Liver (tissue), 9 donors: ENCODE data around the gene EML4. TPM values are rescaled to one million over a fixed set of nuclear protein-coding genes. Genes with fewer than 3 reads are reported as not detected.
A peak's percentile ranks its signal among the peaks of the same experiment; 100 is the strongest.

ENCODE experiments used
- DNase-seq: peaks from one replicate; pipeline ENCODE4 v3.0.0-alpha.2; 2017; ENCODE audit warnings: low spot score
- H3K27ac ChIP-seq, 2 donors: one replicate each; pipeline ENCODE4 v1.7.0; 2013; ENCODE audit warnings: inconsistent platforms in 2 of 2, low read length in 2 of 2, control low read depth in 1 of 2, low read depth in 1 of 2, mild to moderate bottlenecking in 1 of 2
- H3K27me3 ChIP-seq, 4 donors: one replicate each; pipeline versions ENCODE4 v1.6.1 to v1.7.0; 2013; ENCODE audit warnings: low read length in 3 of 4, inconsistent platforms in 1 of 4, mild to moderate bottlenecking in 1 of 4, moderate library complexity in 1 of 4; ENCODE audit not compliant: control insufficient read depth in 4 of 4, insufficient read depth in 4 of 4
- H3K36me3 ChIP-seq, 4 donors: one replicate each; pipeline versions ENCODE4 v1.6.1 to v1.7.0; 2013; ENCODE audit warnings: low read length in 3 of 4, mild to moderate bottlenecking in 3 of 4, low read depth in 1 of 4, moderate library complexity in 1 of 4; ENCODE audit not compliant: control insufficient read depth in 4 of 4, insufficient read depth in 3 of 4
- H3K4me1 ChIP-seq, 4 donors: one replicate each; pipeline versions ENCODE4 v1.6.1 to v1.7.0; 2013; ENCODE audit warnings: low read length in 3 of 4, mild to moderate bottlenecking in 3 of 4, moderate library complexity in 1 of 4; ENCODE audit not compliant: control insufficient read depth in 4 of 4, insufficient read depth in 4 of 4
- H3K4me3 ChIP-seq, 3 donors: one replicate each; pipeline versions ENCODE4 v1.6.1 to v1.7.0; 2013; ENCODE audit warnings: low read length in 3 of 3, control low read depth in 1 of 3, low read depth in 1 of 3, mild to moderate bottlenecking in 1 of 3
- H3K9ac ChIP-seq, 2 donors: one replicate each; pipeline ENCODE4 v1.7.0; 2013; ENCODE audit warnings: low read length in 2 of 2, mild to moderate bottlenecking in 2 of 2, moderate library complexity in 2 of 2, control low read depth in 1 of 2, low read depth in 1 of 2
- H3K9me3 ChIP-seq, 4 donors: one replicate each; pipeline versions ENCODE4 v1.6.1 to v1.7.0; 2013; ENCODE audit warnings: low read length in 3 of 4; ENCODE audit not compliant: control insufficient read depth in 4 of 4
- EGR1 ChIP-seq, 2 donors: IDR thresholded peaks; 2 replicates each; pipeline ENCODE4 v1.6.1; 2016 to 2018; ENCODE audit warnings: antibody characterized with exemption in 2 of 2, low read depth in 2 of 2
- FOXA1 ChIP-seq: IDR thresholded peaks from 2 replicates; pipeline ENCODE4 v1.6.1; 2016; ENCODE audit warnings: antibody characterized with exemption
- FOXA2 ChIP-seq: IDR thresholded peaks from 2 replicates; pipeline ENCODE4 v1.6.1; 2016; ENCODE audit warnings: antibody characterized with exemption
- GABPA ChIP-seq, 2 donors: IDR thresholded peaks in 1 of 2; conservative IDR thresholded peaks in 1 of 2; 2 replicates each; pipeline ENCODE4 v1.6.1; 2016; ENCODE audit warnings: antibody characterized with exemption in 2 of 2, mild to moderate bottlenecking in 1 of 2, moderate library complexity in 1 of 2
- HNF4A ChIP-seq, 2 donors: conservative IDR thresholded peaks; 2 replicates each; pipeline ENCODE4 v1.6.1; 2016; ENCODE audit warnings: antibody characterized with exemption in 2 of 2, mild to moderate bottlenecking in 2 of 2
- HNF4G ChIP-seq: IDR thresholded peaks from 2 replicates; pipeline ENCODE4 v1.6.1; 2016; ENCODE audit warnings: antibody characterized with exemption
- JUND ChIP-seq, 2 donors: IDR thresholded peaks; 2 replicates each; pipeline ENCODE4 v1.6.1; 2016; ENCODE audit warnings: antibody characterized with exemption in 2 of 2
- NR2F2 ChIP-seq: IDR thresholded peaks from 2 replicates; pipeline ENCODE4 v1.6.1; 2016; ENCODE audit warnings: antibody characterized with exemption
- RAD21 ChIP-seq, 2 donors: IDR thresholded peaks; 2 replicates each; pipeline ENCODE4 v1.6.1; 2016; ENCODE audit warnings: antibody characterized with exemption in 2 of 2, mild to moderate bottlenecking in 2 of 2
- RXRA ChIP-seq, 2 donors: IDR thresholded peaks; 2 replicates each; pipeline ENCODE4 v1.6.1; 2017 to 2018; ENCODE audit warnings: antibody characterized with exemption in 2 of 2, mild to moderate bottlenecking in 1 of 2
- SP1 ChIP-seq: IDR thresholded peaks from 2 replicates; pipeline ENCODE4 v1.6.1; 2018; ENCODE audit warnings: antibody characterized with exemption, mild to moderate bottlenecking
- TAF1 ChIP-seq: conservative IDR thresholded peaks from 2 replicates; pipeline ENCODE4 v1.6.1; 2016; ENCODE audit warnings: antibody characterized with exemption, mild to moderate bottlenecking
- YY1 ChIP-seq: IDR thresholded peaks from 2 replicates; pipeline ENCODE4 v1.6.1; 2016; ENCODE audit warnings: antibody characterized with exemption, mild to moderate bottlenecking
- WGBS: extraction: QIAGEN DNeasy Blood & Tissue Kit; methylation state at CpG from one replicate; pipeline ENCODE4 v1.1.7; 2013; 5-methylcytosine and 5-hydroxymethylcytosine counted together
- polyA plus RNA-seq, 2 donors: library from polyadenylated mRNA; stranded (reverse) in 1 of 2; unstranded in 1 of 2; fragments of 200-250 nt in 1 of 2; fragments of >200 nt in 1 of 2; fragmentation: Nextera tagmentation in 1 of 2; extraction: Ambion mirVana in 1 of 2; gene quantifications; one replicate each; pipeline versions ENCODE4 v1.2.1 to v1.2.3, GENCODE V29; 2013 to 2015
- total RNA-seq, 2 donors: library from RNA; depleted of rRNA; stranded (reverse); fragments of >200 nt; gene quantifications; one replicate each; pipeline ENCODE4 v1.2.3, GENCODE V29; 2014
- TF ChIP-seq, protein P1 (sequence below): IDR thresholded peaks from 2 replicates; pipeline ENCODE4 v1.6.1; 2016; ENCODE audit warnings: antibody characterized with exemption
- TF ChIP-seq, protein P2 (sequence below): IDR thresholded peaks from 2 replicates; pipeline ENCODE4 v1.6.1; 2016; ENCODE audit warnings: antibody characterized with exemption, mild to moderate bottlenecking
- TF ChIP-seq, protein P3 (sequence below): IDR thresholded peaks from 2 replicates; pipeline ENCODE4 v1.6.1; 2016; ENCODE audit warnings: antibody characterized with exemption
- TF ChIP-seq, protein P4 (sequence below): fragments of 150-350 bp; IDR thresholded peaks from 2 replicates; pipeline ENCODE4 v1.5.1; 2017; ENCODE audit warnings: improper control_type of control experiment, low read depth, low read length; ENCODE audit not compliant: missing input control
- TF ChIP-seq, protein P5 (sequence below): IDR thresholded peaks from 2 replicates; pipeline ENCODE4 v1.6.1; 2016; ENCODE audit warnings: antibody characterized with exemption
- donor health status: healthy.
- donor health status: healthy.
- donor health status: healthy.
- donor health status: healthy.
- donor health status: healthy.

EML4 gene
- total and polyA plus RNA-seq, 4 donors = 12.8 to 49.6 (median 34.8) TPM

DNA sequence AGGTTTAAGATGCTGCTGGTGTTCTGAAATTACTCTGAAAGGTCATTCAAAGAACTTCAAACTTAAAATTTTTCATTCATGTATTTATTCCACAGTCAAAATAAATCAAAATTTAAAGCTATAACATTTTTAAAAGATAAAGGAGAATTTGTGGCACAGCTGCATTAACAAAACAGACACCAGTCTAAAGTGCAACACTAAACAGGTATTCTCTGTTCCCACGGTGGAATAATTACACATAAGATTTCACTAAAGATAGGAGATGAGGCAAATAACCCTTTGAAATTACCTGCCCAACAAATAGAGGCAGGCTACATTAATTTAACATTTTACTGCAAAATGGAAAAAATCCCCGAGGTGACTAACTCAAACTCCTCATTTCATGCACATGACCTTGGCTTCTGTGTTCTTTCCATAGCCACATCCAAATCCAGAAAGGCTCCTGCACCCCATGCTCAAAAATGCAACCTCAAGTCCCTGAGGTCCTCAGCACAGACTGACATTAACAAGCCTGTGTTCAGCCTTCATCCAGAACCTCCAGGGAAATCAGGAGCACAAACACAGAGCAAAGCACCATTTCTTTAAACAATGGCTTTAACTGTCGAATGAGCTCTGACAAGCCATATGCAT, 181.4 kb downstream of the EML4 start:
- peaks cover 0 to 5% (median 4%) of the 10 kb centered on the region in 4 donors for H3K36me3 ChIP-seq
- WGBS = 49% methylated on average over 3 of the region's 3 CpGs

DNA sequence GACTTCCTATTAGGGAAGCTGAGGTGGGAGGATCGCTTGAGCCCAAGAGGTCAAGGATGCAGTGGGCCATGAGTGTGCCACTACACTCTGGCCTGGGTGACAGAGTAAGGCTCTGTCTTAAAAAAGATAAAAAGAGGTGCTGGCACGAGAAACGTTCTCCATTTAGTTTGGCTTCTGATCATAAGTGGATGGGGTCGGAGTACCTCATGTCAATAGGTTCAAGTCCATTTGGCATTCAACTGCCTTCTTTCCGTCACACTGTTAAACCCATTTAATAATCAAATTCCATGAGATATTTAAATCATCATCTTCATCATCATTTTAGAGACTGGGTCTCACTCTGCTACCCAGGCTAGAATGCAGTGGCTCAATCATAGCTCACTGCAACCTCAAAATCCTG, 182.7 kb downstream of the EML4 start:
- H3K27ac ChIP-seq = peak overlapping the region in 1 of 2 donors; percentile 30
- no peak overlapping the region for H3K4me3 ChIP-seq
- H3K36me3 ChIP-seq = peaks cover 0 to 5% (median 4%) of the 10 kb centered on the region in 4 donors
- H3K4me1 ChIP-seq = peaks cover 10 to 76% (median 59%) of the 10 kb centered on the region in 4 donors
- 46% methylated on average over 5 of the region's 5 CpGs for WGBS
- no peak for DNase-seq
- no peak overlapping the region for H3K9ac ChIP-seq
- no peaks in the 10 kb centered on the region for H3K27me3 ChIP-seq
- H3K9me3 ChIP-seq = no peaks in the 10 kb centered on the region
- TF ChIP-seq HNF4A (conservative IDR thresholded peaks at IDR 0.05) = peak; percentile 53 to 71
- no peak for TF ChIP-seq SP1
- TF ChIP-seq RXRA (IDR thresholded peaks at IDR 0.05) = peak; percentile 23 to 57
- TF ChIP-seq HNF4G = peak; percentile 24
- TF ChIP-seq, protein P1, sequence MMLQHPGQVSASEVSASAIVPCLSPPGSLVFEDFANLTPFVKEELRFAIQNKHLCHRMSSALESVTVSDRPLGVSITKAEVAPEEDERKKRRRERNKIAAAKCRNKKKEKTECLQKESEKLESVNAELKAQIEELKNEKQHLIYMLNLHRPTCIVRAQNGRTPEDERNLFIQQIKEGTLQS = no peak

More for the DNA sequence above, 181.4 kb downstream of the EML4 start:
- DNase-seq = no peak
- no peaks in the 10 kb centered on the region for H3K9me3 ChIP-seq
- no peak overlapping the region for H3K27ac ChIP-seq
- H3K4me1 ChIP-seq = peaks cover 16 to 80% (median 69%) of the 10 kb centered on the region in 4 donors
- H3K9ac ChIP-seq = no peak overlapping the region
- H3K27me3 ChIP-seq = no peaks in the 10 kb centered on the region
- TF ChIP-seq HNF4G = peak; percentile 8
- no peak for TF ChIP-seq FOXA2
- TF ChIP-seq HNF4A (conservative IDR thresholded peaks at IDR 0.05) = peak; percentile 54 to 62
- TF ChIP-seq GABPA (IDR thresholded peaks at IDR 0.05 in 1 of 2, conservative IDR thresholded peaks at IDR 0.05 in 1 of 2) = no peak
- TF ChIP-seq SP1 = no peak
- H3K4me3 ChIP-seq = no peak overlapping the region

DNA sequence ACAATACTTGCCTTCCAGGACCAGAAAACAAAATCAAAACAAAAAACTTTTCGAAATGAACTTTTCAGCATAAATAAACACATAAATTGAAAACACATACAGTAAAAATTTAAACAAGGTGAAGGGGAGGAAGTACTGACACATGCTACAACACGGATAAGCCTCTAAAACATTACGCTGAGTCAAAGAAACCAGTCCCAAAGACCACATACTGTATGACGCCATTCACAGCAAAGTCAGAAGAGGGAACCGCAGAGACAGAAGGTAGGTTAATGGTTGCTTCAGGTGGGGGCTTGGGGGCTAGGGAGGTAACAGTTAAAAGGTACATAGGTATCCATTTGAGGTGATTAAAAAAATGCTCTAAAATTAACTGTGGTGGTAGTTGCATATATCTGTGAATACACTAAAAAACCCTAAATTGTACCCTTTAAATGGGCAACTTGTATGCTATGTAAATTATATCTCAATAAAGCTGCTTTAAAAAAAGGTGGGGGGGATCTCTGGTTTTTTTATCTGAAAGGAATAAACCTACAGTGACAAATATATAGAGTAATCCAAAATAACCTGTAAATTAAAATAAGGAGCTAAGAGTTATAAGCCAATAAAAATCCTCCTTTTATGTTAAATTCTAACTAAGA, 184.8 kb downstream of the EML4 start:
- WGBS = 84% methylated on average over 5 of the region's 5 CpGs
- H3K36me3 ChIP-seq = peaks cover 0 to 5% (median 4%) of the 10 kb centered on the region in 4 donors

More for the DNA sequence above, 184.8 kb downstream of the EML4 start:
- Histone ChIP-seq H3K4me1 (peaks cover 16 to 72% (median 54%) of the 10 kb centered on the region in 4 donors), H3K9ac (no peak overlapping the region), H3K4me3 (no peak overlapping the region), H3K27ac (no peak overlapping the region), H3K27me3 (no peaks in the 10 kb centered on the region), H3K9me3 (no peaks in the 10 kb centered on the region)
- TF ChIP-seq, protein P2, sequence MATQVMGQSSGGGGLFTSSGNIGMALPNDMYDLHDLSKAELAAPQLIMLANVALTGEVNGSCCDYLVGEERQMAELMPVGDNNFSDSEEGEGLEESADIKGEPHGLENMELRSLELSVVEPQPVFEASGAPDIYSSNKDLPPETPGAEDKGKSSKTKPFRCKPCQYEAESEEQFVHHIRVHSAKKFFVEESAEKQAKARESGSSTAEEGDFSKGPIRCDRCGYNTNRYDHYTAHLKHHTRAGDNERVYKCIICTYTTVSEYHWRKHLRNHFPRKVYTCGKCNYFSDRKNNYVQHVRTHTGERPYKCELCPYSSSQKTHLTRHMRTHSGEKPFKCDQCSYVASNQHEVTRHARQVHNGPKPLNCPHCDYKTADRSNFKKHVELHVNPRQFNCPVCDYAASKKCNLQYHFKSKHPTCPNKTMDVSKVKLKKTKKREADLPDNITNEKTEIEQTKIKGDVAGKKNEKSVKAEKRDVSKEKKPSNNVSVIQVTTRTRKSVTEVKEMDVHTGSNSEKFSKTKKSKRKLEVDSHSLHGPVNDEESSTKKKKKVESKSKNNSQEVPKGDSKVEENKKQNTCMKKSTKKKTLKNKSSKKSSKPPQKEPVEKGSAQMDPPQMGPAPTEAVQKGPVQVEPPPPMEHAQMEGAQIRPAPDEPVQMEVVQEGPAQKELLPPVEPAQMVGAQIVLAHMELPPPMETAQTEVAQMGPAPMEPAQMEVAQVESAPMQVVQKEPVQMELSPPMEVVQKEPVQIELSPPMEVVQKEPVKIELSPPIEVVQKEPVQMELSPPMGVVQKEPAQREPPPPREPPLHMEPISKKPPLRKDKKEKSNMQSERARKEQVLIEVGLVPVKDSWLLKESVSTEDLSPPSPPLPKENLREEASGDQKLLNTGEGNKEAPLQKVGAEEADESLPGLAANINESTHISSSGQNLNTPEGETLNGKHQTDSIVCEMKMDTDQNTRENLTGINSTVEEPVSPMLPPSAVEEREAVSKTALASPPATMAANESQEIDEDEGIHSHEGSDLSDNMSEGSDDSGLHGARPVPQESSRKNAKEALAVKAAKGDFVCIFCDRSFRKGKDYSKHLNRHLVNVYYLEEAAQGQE = no peak
- TF ChIP-seq HNF4A (conservative IDR thresholded peaks at IDR 0.05) = no peak
- TF ChIP-seq GABPA (IDR thresholded peaks at IDR 0.05 in 1 of 2, conservative IDR thresholded peaks at IDR 0.05 in 1 of 2) = no peak
- TF ChIP-seq, protein P3, sequence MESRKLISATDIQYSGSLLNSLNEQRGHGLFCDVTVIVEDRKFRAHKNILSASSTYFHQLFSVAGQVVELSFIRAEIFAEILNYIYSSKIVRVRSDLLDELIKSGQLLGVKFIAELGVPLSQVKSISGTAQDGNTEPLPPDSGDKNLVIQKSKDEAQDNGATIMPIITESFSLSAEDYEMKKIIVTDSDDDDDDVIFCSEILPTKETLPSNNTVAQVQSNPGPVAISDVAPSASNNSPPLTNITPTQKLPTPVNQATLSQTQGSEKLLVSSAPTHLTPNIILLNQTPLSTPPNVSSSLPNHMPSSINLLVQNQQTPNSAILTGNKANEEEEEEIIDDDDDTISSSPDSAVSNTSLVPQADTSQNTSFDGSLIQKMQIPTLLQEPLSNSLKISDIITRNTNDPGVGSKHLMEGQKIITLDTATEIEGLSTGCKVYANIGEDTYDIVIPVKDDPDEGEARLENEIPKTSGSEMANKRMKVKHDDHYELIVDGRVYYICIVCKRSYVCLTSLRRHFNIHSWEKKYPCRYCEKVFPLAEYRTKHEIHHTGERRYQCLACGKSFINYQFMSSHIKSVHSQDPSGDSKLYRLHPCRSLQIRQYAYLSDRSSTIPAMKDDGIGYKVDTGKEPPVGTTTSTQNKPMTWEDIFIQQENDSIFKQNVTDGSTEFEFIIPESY = no peak
- TF ChIP-seq, protein P4, sequence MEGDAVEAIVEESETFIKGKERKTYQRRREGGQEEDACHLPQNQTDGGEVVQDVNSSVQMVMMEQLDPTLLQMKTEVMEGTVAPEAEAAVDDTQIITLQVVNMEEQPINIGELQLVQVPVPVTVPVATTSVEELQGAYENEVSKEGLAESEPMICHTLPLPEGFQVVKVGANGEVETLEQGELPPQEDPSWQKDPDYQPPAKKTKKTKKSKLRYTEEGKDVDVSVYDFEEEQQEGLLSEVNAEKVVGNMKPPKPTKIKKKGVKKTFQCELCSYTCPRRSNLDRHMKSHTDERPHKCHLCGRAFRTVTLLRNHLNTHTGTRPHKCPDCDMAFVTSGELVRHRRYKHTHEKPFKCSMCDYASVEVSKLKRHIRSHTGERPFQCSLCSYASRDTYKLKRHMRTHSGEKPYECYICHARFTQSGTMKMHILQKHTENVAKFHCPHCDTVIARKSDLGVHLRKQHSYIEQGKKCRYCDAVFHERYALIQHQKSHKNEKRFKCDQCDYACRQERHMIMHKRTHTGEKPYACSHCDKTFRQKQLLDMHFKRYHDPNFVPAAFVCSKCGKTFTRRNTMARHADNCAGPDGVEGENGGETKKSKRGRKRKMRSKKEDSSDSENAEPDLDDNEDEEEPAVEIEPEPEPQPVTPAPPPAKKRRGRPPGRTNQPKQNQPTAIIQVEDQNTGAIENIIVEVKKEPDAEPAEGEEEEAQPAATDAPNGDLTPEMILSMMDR = no peak
- no peak for TF ChIP-seq SP1
- no peak for TF ChIP-seq HNF4G
- no peak for TF ChIP-seq FOXA2
- TF ChIP-seq YY1 = no peak
- TF ChIP-seq RXRA (IDR thresholded peaks at IDR 0.05) = no peak
- no peak for TF ChIP-seq JUND (IDR thresholded peaks at IDR 0.05)
- no peak for TF ChIP-seq TAF1
- TF ChIP-seq, protein P5, sequence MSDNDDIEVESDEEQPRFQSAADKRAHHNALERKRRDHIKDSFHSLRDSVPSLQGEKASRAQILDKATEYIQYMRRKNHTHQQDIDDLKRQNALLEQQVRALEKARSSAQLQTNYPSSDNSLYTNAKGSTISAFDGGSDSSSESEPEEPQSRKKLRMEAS = no peak
- TF ChIP-seq, protein P1 = no peak
- TF ChIP-seq RAD21 (IDR thresholded peaks at IDR 0.05) = no peak
- no peak for TF ChIP-seq EGR1 (IDR thresholded peaks at IDR 0.05; ENCODE audit: low read depth in 2 of 2)
- no peak for TF ChIP-seq NR2F2
- no peak for TF ChIP-seq FOXA1
- DNase-seq = no peak
